GM23248 (cell line): ENCODE measurements around the gene DCAF6. TPM values are rescaled to one million over a fixed set of nuclear protein-coding genes. Genes with fewer than 3 reads are reported as not detected.
"Not testable (repeated sequence)": the region's sequence is repeated elsewhere in the genome, so short reads cannot be mapped to it uniquely, and the experiment has no call there.

Experiments used
- DNase-seq: peaks from one replicate; pipeline ENCODE4 v3.0.0-alpha.2; 2015
- H2AFZ ChIP-seq: fragments of 200-600 bp; sonication (generic); 2 replicates; pipeline ENCODE4 v1.6.1; 2016; ENCODE audit warnings: antibody characterized with exemption
- H3F3A ChIP-seq: fragments of 200-600 bp; sonication (generic); 2 replicates; pipeline ENCODE4 v1.6.1; 2016; ENCODE audit warnings: mild to moderate bottlenecking, antibody characterized with exemption, mixed run types; ENCODE audit not compliant: insufficient read depth
- H3K27ac ChIP-seq: fragments of 200-600 bp; sonication (generic); 2 replicates; pipeline ENCODE4 v1.5.1; 2016; ENCODE audit warnings: mild to moderate bottlenecking
- H3K27me3 ChIP-seq: fragments of 200-600 bp; sonication (generic); replicated peaks from 2 replicates; pipeline ENCODE4 v1.6.1; 2016; ENCODE audit warnings: mild to moderate bottlenecking; ENCODE audit not compliant: insufficient read depth
- H3K36me3 ChIP-seq: fragments of 200-600 bp; sonication (generic); 2 replicates; pipeline ENCODE4 v1.6.1; 2016; ENCODE audit warnings: low read depth, mild to moderate bottlenecking
- H3K4me1 ChIP-seq: fragments of 200-600 bp; sonication (generic); 2 replicates; pipeline ENCODE4 v1.6.1; 2016; ENCODE audit warnings: mild to moderate bottlenecking; ENCODE audit not compliant: insufficient read depth
- H3K4me2 ChIP-seq: fragments of 200-600 bp; sonication (generic); one replicate; pipeline ENCODE4 v1.6.1; 2016; ENCODE audit warnings: mild to moderate bottlenecking; ENCODE audit not compliant: unreplicated experiment
- H3K4me3 ChIP-seq: fragments of 200-600 bp; sonication (generic); 2 replicates; pipeline ENCODE4 v1.5.1; 2016; ENCODE audit warnings: mild to moderate bottlenecking
- H3K79me2 ChIP-seq: fragments of 200-600 bp; sonication (generic); 2 replicates; pipeline ENCODE4 v1.6.1; 2016; ENCODE audit warnings: mild to moderate bottlenecking; ENCODE audit not compliant: insufficient read depth
- H3K9ac ChIP-seq: fragments of 200-600 bp; sonication (generic); 2 replicates; pipeline ENCODE4 v1.6.1; 2016; ENCODE audit warnings: mild to moderate bottlenecking
- H3K9me2 ChIP-seq: fragments of 200-600 bp; sonication (generic); 2 replicates; pipeline ENCODE4 v1.6.1; 2016; ENCODE audit warnings: mixed run types, mild to moderate bottlenecking, moderate library complexity; ENCODE audit not compliant: insufficient read depth
- H3K9me3 ChIP-seq: fragments of 200-600 bp; sonication (generic); one replicate; pipeline ENCODE4 v1.6.1; 2017; ENCODE audit warnings: low read depth
- H4K20me1 ChIP-seq: fragments of 200-600 bp; sonication (generic); 2 replicates; pipeline ENCODE4 v1.6.0; 2016; ENCODE audit not compliant: insufficient read depth
- EZH2 ChIP-seq: fragments of 200-600 bp; sonication (generic); IDR thresholded peaks from 2 replicates; pipeline ENCODE4 v1.6.1; 2018; ENCODE audit warnings: antibody characterized with exemption, mild to moderate bottlenecking; ENCODE audit not compliant: insufficient read depth, poor library complexity, severe bottlenecking
- EZH2phosphoT487 ChIP-seq: fragments of 200-600 bp; sonication (generic); IDR thresholded peaks from 2 replicates; pipeline ENCODE4 v1.6.1; 2018; ENCODE audit warnings: antibody characterized with exemption, moderate library complexity, mild to moderate bottlenecking, low read depth; ENCODE audit not compliant: insufficient read depth
- WGBS, 2 experiments: methylation state at CpG; one replicate each; pipeline ENCODE4 v1.1.6; 2015 to 2017; ENCODE audit warnings: low lambda C conversion rate in 2 of 2, low coverage in 1 of 2; ENCODE audit errors: missing lambda C conversion rate in 2 of 2; 5-methylcytosine and 5-hydroxymethylcytosine counted together
- in situ Hi-C: fragments of 300-500 bp; cut with MboI; formaldehyde crosslinking; loops from 2 replicates; pipeline ENCODE4 v1.15.0; 2020
- polyA plus RNA-seq: library from polyadenylated mRNA; unstranded; fragments of >200 nt; fragmentation: Nextera tagmentation; extraction: Ambion mirVana; gene quantifications from 2 replicates; pipeline ENCODE4 v1.2.1, GENCODE V29; 2016
- total RNA-seq: library from RNA; depleted of rRNA; stranded (reverse); fragments of >200 nt; shearing (Covaris generic); gene quantifications from 2 replicates; pipeline ENCODE4 v1.2.3, GENCODE V29; 2014

Gene DCAF6
- total and polyA plus RNA-seq, 2 experiments from 2014 or later, result 63.4 to 99.6 TPM

DNA sequence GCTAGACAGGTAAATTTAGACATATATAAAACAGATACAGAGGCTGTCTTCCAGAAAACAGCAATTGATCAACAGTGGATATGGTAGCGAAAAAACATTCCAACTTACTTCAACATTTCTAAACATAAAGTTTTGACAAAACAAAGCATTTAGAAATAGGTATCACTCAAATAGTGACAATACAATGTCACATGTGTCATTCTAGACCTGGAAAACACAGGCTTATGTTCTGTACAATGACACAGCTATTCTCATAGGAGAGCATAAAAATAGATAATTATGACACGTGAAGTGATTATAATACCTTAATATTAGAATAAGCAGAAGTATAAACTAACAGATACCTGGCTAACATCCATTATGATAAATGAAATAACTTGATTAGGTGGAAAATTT, 8.0 kb upstream of the DCAF6 start:
- in situ Hi-C loops, result no loop called here
- 97 to 98% methylated on average over 2 of the region's 2 CpGs for WGBS, 2 experiments
- H3K79me2 ChIP-seq, result peaks cover 97% of the 10 kb centered on the region

DNA sequence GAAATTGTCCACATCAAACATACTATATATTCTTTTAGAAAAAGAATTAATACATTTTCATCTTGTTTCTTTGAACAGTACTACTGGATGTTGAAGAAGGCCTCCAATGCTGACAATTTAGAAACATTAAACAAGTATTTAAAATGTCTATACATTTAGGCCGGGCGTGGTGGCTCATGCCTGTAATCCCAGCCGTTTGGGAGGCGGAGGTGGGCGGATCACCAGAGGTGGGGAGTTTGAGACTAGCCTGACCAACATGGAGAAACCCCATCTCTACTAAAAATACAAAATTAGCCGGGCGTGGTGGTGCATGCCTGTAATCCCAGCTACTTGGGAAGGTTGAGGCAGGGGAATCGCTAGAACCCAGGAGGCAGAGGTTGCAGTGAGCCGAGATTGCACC, 7.6 kb upstream of the DCAF6 start:
- H3K27ac ChIP-seq, H3K27me3 ChIP-seq, in situ Hi-C loops, H4K20me1 ChIP-seq, H3K9me2 ChIP-seq, H3K9me3 ChIP-seq, H3K4me3 ChIP-seq, DNase-seq, H3K4me2 ChIP-seq, H3K36me3 ChIP-seq, H3F3A ChIP-seq, H2AFZ ChIP-seq, H3K9ac ChIP-seq: not testable (repeated sequence)
- Histone ChIP-seq H3K4me1 (peaks cover 16% of the 10 kb centered on the region), H3K79me2 (peaks cover 98% of the 10 kb centered on the region)
- 93 to 95% methylated on average over 9 of the region's 9 CpGs for WGBS, 2 experiments

More for the DNA sequence above, 8.0 kb upstream of the DCAF6 start:
- H4K20me1 ChIP-seq, result no peaks in the 10 kb centered on the region
- H2AFZ ChIP-seq, result no peak overlapping the region
- no peak for DNase-seq
- H3K27me3 ChIP-seq, result no peaks in the 10 kb centered on the region
- no peaks in the 10 kb centered on the region for H3K9me2 ChIP-seq
- peaks cover under 1% of the 10 kb centered on the region for H3F3A ChIP-seq
- no peaks in the 10 kb centered on the region for H3K9me3 ChIP-seq
- H3K4me3 ChIP-seq, result no peak overlapping the region
- H3K27ac ChIP-seq, result no peak overlapping the region
- no peaks in the 10 kb centered on the region for H3K36me3 ChIP-seq
- no peak overlapping the region for H3K4me2 ChIP-seq
- TF ChIP-seq EZH2 (no peak), EZH2phosphoT487 (no peak)
- peaks cover 11% of the 10 kb centered on the region; the same call in 1 of the 2 replicates for H3K4me1 ChIP-seq
- H3K9ac ChIP-seq, result no peak overlapping the region

DNA sequence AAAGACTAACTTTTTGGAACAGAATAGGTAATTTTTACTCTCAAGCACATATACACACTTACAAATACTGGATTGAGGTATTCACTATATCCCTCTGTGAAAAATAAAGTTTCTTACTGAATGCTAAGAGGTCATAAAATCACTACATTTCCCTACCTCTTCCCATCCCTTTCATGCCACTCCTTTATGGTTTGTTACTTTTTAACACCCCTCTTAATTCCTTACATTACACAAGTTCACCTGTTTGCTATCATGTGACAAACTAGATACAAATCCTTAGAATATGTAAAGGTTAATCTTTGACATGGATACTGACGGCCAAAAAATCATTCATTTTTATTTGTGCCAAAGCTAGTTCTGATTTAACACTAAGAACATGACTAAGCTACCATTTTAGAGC, 6.8 kb upstream of the DCAF6 start:
- in situ Hi-C loops, result no loop called here
- Histone ChIP-seq H2AFZ (no peak overlapping the region), H3K9ac (no peak overlapping the region), H3K9me2 (no peaks in the 10 kb centered on the region), H3K79me2 (peaks cover 98% of the 10 kb centered on the region), H3K9me3 (no peaks in the 10 kb centered on the region), H3K27ac (no peak overlapping the region), H3K27me3 (no peaks in the 10 kb centered on the region), H3F3A (peaks cover 14% of the 10 kb centered on the region), H3K4me1 (peaks cover 18% of the 10 kb centered on the region), H3K4me3 (no peak overlapping the region), H3K4me2 (no peak overlapping the region), H4K20me1 (no peaks in the 10 kb centered on the region), H3K36me3 (no peaks in the 10 kb centered on the region)
- no peak for TF ChIP-seq EZH2
- no peak for TF ChIP-seq EZH2phosphoT487
- DNase-seq, result no peak
- WGBS, 2 experiments, result 21 to 30% methylated on average over 1 of the region's 1 CpG

DNA sequence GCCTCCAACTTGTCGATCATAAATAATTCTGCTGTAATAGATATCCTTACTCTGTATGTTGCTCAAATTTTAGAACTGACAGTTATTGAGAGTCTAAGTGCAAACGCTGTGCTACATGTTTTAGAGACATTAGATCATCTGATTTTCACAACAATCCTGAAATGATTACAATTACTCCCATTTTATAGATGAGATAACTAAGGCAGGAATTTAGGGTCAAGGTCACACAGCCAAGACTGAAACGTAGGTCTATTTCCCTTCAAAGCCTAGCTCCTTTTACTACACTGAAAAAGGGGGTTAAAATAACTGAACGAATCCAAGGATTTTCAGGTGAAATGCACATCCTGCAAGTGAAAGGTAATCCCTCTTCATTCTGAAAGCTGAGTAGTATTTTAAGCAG, 2.7 kb upstream of the DCAF6 start:
- peak overlapping the region; percentile 97 for H3K9ac ChIP-seq
- WGBS, 2 experiments, result 60 to 66% methylated on average over 4 of the region's 4 CpGs
- H4K20me1 ChIP-seq, result no peaks in the 10 kb centered on the region
- TF ChIP-seq EZH2, result no peak
- no peak for TF ChIP-seq EZH2phosphoT487
- H3K9me3 ChIP-seq, result no peaks in the 10 kb centered on the region
- H3F3A ChIP-seq, result peaks cover 31% of the 10 kb centered on the region
- no peaks in the 10 kb centered on the region for H3K27me3 ChIP-seq
- peak overlapping the region; percentile 97 for H3K27ac ChIP-seq
- H3K4me2 ChIP-seq, result peak overlapping the region; percentile 92
- peaks cover 18% of the 10 kb centered on the region for H3K4me1 ChIP-seq
- H3K36me3 ChIP-seq, result no peaks in the 10 kb centered on the region
- no peak for DNase-seq
- H3K79me2 ChIP-seq, result peaks cover 90% of the 10 kb centered on the region
- no peak overlapping the region for H2AFZ ChIP-seq
- in situ Hi-C loops, result no loop called here
- peak overlapping the region; percentile 94 for H3K4me3 ChIP-seq
- no peaks in the 10 kb centered on the region for H3K9me2 ChIP-seq
